Measurements from ENCODE around the gene ANKRD13B.

The ANKRD13B gene

DNA sequence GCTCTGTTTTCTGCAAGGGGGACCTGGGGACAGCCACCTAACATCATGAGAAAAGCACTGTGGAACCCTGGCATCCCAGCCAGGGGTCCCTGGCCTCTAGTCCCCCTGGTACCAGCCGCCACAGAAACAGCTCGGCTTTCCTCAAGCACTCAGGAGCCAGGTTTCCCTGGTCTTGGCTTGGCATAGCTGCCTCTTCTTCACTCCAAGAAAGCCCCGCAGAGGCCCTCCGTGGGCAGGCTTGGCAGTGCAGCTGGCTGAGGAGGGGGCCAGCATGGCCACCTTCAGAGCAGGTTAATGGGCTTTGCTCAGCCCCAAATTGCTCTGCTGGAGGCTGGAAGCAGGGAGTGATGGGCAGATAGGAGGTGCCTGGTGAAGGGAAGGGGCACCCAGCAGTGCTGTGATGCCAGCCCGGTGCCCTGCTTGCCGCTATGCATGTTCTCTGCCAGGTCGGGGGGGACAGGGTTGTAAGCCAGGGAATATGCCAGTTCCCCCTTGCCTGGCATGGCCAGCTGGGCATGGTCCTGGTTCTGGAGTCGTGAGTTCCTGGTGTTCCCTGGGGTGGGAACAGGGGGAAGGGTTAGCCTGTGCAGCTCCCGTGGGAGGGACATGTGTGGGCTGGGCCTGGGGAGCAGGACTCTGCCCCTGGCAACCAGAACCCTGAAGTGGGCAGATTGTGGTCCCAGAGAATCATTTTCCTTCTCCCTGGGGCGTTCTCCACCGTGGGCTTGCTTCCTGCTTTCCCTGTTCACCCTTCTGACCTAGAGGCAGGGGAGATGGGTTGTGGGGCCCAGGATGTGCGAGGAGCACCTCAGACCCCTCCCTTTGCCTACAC lies 3.2 kb downstream of the ANKRD13B start:
- DNase-seq, result no peak

DNA sequence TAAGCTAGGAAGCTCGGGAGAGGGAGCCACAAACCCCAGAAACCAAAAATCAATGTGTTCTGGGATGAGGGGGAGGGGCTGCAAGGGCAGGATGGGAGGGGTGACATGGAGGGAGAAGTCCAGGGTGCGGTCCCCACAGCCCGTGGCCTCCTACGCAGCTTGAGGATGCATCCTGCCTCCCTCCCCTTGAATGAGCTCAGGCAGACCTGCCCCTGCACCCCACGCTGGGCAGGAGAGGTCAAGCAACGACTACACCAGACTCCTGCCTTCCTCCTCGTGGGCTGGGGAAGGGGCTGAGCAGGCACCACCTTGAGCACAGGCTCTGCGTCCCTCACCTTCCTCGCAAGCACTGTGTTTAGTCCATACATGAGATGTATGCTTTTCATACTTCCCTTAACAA lies 3.9 kb downstream of the ANKRD13B start:
- no peak for DNase-seq

DNA sequence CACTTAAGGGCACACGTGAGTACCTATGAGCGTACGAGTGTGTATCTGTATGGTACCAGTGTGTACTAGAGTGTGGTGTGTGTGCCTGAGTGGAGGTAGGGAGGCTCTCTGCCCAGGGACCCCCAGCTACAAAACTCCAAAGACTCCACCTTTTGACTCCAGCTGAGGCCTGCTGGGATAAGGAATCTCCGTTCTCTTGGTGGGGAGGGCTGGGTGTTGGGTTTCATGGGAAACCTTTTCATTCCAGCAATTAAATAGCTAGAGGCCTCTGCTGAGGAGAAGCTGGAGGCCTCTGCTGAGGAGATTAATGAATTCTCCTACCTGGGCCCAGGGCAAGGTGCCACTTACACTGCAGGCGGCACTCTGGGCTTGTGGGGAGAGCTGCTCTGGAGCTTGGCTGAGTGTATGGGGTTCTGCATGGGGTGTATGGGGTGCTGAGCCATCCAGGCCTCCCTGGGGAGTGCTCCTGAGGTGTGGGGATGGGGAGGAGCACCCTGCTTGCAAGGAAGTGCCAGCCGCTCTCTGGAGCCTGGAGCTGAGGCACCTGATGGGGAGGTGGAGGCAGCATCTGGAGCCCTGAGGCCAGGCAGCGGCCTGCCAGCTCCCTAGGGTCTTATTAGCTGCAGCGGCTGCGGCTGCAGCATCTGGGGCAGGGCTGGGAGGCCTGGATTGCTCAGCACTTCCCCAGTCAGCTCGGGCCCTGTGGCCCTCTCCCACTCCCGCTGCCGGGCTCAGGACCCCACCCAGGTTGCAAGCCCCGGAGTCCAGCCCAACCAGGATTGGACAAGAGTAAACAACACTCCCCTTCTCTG lies 4.6 kb downstream of the ANKRD13B start:
- no peak for DNase-seq

GRCh38 chr17:29603109-29603674 lies 10.3 kb downstream of the ANKRD13B start:
- DNase-seq, result no peak

DNA sequence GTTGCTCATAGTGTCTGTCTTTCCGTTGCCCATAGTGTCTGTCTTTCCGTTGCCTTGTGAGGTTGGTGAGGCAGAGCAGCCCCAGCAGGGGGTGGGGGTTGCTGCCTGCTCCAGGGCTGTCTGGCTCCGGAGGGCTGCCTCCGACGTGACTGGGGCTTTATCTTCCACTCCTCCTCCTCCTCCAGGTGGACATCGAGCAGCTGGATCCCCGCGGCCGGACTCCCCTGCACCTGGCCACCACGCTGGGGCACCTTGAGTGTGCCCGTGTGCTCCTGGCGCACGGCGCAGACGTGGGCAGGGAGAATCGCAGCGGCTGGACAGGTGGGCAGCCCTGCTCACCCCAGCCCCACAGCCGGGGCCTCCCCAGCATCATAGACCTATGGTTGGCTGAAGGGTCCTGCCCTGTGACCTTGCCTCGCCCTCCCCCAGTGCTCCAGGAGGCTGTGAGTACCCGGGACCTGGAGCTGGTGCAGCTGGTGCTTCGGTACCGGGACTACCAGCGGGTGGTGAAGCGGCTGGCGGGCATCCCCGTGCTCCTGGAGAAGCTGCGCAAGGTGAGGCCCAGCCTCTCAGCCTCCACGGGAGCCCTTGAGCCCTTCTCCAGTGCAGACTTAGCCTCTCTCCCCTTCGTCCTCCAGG lies 14.7 kb downstream of the ANKRD13B start:
- DNase-seq, result no peak

GRCh38 chr17:29608986-29609385 lies 16.1 kb downstream of the ANKRD13B start:
- no peak for DNase-seq

GRCh38 chr17:29610395-29610794 lies 17.5 kb downstream of the ANKRD13B start:
- no peak for DNase-seq

DNA sequence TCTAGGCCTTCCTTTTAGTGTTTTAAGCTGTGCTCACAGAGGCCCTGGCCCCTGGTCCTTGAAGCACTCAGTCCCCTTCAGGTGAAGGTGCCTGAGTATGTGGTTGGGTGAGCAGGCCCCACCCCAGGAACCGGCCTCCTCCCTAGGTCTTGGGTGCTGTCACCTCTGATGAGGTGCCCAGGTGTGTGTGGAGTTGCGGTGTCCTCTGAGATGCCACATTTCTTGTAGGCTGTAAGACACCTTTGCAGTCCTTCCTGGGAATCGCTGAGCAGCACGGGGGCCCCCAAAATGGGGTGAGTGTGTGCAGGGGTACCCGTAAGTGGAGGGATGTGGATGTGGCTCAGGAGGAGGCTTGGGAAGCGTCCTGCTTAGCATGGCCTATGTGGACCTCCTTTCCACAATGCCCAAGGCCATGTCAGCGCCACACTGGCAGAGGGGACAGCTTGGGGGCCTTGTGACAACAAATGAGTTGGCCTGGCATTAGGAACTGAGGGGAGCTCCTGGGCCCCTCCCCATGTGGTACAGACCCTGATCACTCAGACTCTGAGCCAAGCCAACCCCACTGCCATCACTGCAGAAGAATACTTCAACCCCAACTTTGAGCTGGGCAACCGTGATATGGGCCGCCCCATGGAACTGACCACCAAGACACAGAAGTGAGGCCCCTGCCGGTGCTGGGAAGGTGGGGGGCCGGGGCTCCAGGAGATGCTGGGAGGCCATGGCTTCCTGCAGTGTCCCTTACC lies 18.6 kb downstream of the ANKRD13B start:
- DNase-seq, result no peak

DNA sequence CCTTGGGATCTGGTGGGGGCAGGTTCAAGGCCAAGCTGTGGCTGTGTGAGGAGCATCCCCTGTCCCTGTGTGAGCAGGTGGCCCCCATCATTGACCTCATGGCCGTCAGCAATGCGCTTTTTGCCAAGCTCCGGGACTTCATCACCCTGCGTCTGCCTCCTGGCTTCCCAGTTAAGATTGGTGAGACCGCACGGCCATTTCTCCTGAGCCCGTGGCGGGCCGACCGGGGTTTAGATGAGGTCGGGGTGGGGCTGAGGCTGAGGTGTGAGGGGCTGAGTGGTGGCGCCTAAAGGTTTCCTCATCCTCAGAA lies 19.1 kb downstream of the ANKRD13B start:
- no peak for DNase-seq

DNA sequence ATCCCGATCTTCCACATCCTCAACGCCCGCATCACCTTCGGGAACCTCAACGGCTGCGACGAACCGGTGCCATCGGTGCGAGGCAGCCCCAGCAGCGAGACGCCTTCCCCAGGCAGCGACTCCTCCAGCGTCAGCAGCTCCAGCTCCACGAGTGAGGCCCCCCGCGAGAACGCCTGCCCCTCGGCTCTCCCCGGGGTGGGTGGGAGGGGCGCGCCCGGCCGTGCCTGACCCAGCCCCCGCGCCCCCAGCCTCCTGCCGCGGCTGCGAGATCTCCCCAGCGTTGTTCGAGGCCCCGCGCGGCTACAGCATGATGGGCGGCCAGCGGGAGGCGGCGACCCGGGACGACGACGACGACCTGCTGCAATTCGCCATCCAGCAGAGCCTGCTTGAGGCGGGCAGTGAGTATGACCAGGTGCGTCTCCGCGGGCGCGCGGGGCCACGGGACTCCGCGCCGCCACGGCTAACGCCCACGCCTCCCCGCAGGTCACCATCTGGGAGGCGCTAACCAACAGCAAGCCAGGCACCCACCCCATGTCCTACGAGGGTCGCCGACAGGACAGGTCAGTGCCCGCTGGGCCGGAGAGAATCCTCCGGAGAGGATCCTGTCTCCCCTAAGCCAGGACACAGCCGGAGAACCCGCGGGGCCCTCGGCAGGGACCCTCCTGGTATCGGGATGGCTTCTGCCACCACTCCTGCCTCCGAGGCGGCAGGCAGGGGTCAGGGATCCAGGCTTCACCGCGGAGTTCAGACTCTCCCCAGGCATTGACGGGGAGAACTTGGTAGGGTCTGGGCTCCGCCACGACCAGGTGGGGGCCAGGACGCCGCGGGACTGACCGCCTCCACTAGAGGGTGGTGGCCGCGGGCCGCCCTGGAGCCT lies 19.7 kb downstream of the ANKRD13B start:
- DNase-seq, result no peak

DNA sequence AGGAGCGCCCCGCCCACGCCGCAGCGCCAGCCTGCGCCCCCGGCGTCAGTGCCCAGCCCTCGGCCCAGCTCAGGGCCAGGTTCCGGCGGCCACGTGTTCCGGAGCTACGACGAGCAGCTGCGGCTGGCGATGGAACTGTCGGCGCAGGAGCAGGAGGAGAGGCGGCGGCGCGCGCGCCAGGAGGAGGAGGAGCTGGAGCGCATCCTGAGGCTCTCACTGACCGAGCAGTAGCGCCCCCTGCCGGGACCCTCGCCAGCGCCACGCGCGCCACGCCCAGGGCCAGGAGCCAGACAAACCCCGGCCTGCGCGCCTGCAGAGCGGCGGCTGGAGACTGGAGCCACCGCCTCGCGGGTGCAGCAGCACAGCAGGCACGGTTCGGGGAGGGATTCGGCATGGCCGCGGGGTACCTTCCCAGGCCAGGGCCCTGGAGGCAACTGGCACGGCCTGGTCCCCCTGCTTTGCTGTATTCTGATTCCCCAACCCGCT lies 20.5 kb downstream of the ANKRD13B start:
- peak; percentile 87 to 95 for DNase-seq

GRCh38 chr17:29613856-29614255 lies 20.9 kb downstream of the ANKRD13B start:
- no peak for DNase-seq

DNA sequence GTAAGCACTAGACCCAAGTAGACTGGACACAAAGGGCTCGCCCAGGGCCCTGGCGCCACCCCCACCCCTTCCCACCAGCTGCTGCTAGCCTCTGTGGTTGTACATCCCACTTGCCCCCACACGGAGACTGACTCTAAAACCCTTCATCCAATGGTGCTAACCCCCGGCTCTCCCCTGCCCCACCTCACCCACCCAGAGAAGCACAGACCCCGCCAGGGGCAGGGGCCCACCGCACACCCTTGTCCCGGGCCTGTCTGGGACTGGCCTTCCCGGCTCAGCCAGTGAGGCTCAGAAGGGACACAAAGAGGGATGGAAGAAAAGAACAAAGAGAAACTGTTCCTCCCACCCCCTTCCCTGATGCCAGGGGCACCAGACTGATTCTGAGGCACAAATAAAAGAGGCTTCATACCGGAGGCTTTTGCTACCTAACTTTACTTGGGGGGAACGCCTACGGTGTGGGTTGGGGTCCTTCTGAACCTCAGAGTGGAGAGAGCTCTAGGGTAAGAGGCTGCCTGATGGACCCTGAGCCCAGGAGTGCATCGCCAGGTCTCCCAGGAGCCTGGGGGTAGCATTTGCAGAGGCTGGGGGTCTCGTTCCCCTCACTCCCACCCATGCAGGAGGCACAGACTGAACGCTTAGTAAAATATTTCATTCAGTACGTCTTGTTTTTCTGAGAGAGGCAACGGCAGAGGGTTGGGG lies 21.6 kb downstream of the ANKRD13B start:
- DNase-seq, result no peak

- DNase-seq, result peak in 1 of 2 experiments; percentile 55
Observed at GRCh38 chr17:29615048-29615385, 22.1 kb downstream of the ANKRD13B start.

- DNase-seq, result peak; percentile 84
Observed at GRCh38 chr17:29615492-29616299, 22.8 kb downstream of the ANKRD13B start.

DNA sequence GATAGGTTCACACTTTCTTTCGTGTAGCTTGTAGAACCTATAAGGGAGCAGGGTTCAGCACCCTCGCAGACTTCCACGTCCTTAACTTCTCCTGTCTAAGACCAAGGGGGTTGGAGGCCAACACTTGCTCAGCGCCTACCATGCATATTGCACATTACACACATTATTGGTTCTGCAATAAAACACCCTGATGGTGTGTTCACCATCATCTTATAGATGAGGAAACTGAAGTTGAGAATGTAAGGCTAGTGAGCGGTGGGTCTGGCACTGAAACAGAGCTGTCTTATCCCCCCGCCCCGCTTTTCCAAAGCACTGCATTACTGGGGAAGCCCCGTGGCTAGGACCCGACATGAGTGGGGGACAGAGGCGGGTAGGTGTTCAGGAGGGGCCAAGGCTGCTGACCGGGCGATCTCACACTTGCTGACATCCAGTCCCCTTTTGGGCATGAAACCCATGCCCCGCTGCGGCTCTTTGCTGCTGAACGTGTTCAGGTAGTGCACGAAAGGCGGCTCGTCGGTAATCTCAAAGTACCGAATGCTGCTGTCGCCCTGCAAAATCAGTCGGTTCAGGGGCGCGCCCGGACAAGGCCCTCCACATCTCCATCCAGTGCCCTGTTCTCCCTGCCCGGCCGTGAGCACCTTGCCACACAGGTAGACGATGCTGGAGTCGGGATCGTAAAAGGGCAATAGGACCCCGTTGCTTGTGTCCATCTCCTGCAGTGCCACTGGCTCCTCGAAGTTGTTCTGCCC lies 23.5 kb downstream of the ANKRD13B start:
- no peak for DNase-seq

GRCh38 chr17:29617125-29617480 lies 24.2 kb downstream of the ANKRD13B start:
- DNase-seq, result peak; percentile 89 to 91

DNA sequence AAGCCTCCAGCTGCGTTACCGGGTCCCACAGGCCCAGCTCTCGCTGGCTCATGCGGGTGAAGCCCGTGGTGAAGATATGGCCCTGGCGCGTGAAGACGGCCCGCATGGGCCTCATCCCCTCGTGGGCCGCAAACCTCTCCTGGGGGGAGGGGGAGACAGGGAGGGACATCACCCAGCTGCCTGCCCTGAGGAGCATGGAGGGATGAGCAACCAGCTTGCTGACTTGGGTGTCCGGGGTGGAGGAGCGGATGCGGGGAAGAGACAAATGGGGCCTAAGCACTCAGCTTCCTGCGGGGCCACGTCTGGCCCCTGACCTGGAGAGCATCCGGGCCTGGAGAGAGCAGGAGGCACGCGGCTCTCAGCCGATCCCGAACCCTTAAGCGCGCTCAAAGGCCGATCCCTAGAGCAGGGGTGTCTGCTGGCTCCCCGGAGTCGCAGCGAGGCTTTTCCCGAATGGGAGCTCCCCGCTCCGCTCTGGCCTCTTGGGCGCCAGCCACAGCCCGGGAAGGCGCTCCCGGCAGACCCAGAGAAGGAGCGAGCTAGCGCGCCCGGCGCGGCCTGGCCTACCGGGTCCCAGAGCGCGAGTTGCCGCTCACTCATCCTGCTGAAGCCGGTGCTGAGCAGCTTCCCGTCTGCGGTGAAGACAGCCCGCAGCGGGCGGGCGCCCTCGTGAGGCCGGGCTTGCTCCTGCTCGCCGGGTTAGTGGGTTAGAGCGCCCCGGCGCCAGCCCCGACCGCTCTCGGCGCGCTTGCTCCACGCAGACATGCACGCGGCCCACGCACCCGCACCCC lies 24.7 kb downstream of the ANKRD13B start:
- DNase-seq, result peak; percentile 89 to 92

Data from stimulated activated CD4-positive, alpha-beta T cell treated with anti-CD3 and anti-CD28 coated beads, Interleukin-4, amount 100 ng/mL, for 4 hours (primary cell).